RWPE1 (cell line): Measurements from ENCODE around the gene MAPK8.

ENCODE experiments used
- CTCF ChIA-PET: fragments of 350-600 bp; sonication (Branson Sonifier 250); formaldehyde crosslinking; extraction: SDS; loops from one replicate; lab custom pipeline; 2021; lab: Yijun Ruan, JAX
- POLR2A ChIA-PET: fragments of 400-600 bp; formaldehyde crosslinking; extraction: SDS; loops from one replicate; lab custom pipeline; 2020; ENCODE audit warnings: antibody characterized with exemption; ENCODE audit not compliant: low non-redundant PET; lab: Yijun Ruan, JAX
- DNase-seq: peaks from one replicate; pipeline ENCODE4 v3.0.0; 2012; ENCODE audit warnings: low spot score
- H3K27ac ChIP-seq: fragments of 450-650 bp; 2 replicates; pipeline ENCODE4 v1.5.1; 2017
- CTCF ChIP-seq: fragments of 450-650 bp; conservative IDR thresholded peaks from 2 replicates; pipeline ENCODE4 v1.5.1; 2017; ENCODE audit warnings: low read depth, mild to moderate bottlenecking

The MAPK8 gene

GRCh38 chr10:48459270-48460150 is 153.0 kb downstream of the MAPK8 start:
- POLR2A ChIA-PET, result no interaction called here
- CTCF ChIA-PET, result interaction anchor here (0.6 to 0.7 kb wide), 2 partner anchors 97 to 136 kb away, joined by 3 read pairs; no protein-coding TSS in a partner anchor
- no peak overlapping the region for H3K27ac ChIP-seq
- DNase-seq, result no peak
- TF ChIP-seq CTCF, result no peak

- POLR2A ChIA-PET, result no interaction called here
Measured at GRCh38 chr10:48460182-48460581, 153.7 kb downstream of the MAPK8 start.

GRCh38 chr10:48461623-48462481 is 155.4 kb downstream of the MAPK8 start:
- DNase-seq, result no peak
- TF ChIP-seq CTCF, result no peak
- H3K27ac ChIP-seq, result no peak overlapping the region
- CTCF ChIA-PET, result no interaction called here
- POLR2A ChIA-PET, result no interaction called here

More at GRCh38 chr10:48460182-48460581, 153.7 kb downstream of the MAPK8 start:
- CTCF ChIA-PET, result interaction anchor here (0.6 kb wide), 2 partner anchors 137 to 343 kb away, joined by 3 read pairs; no protein-coding TSS in a partner anchor
- DNase-seq, result no peak
- no peak for TF ChIP-seq CTCF
- H3K27ac ChIP-seq, result no peak overlapping the region

GRCh38 chr10:48462482-48463020 is 156.1 kb downstream of the MAPK8 start:
- ChIA-PET CTCF (no interaction called here), POLR2A (no interaction called here)
- TF ChIP-seq CTCF, result no peak
- no peak for DNase-seq
- peak overlapping the region; percentile 8; the same call in 1 of the 2 replicates for H3K27ac ChIP-seq

DNA sequence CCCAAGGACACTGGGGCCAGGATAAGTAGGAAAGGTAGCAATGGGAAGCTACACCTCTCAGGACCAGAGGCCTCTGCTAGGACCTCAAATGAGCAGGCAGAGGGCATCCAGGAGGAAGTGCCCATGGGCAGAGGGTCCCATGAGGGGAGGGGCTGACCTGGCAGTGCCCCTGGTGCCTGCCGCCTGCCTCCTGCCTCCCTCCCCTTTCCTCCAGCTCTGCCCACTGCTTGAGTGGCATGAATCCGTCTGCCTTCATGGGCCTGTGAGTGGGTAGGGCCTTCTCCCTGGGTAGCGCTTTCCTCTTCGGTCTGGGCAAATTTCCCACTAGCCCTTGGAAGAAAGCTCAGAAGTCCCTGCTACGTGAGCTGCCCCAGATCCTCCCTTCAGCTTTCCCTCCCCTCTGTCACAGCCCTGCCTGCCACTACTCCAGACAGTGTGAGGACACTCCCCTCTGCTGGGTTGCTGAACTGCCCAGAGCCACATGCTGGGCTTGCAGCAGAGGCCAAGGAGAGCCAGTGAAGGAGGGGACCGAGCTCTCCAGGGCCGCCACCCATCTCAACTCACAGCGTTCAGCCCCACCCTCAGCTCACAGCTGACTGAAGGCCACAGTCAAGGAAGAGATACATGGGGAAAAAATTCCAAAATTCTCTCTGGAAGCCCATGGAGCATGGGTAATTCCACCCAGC is 157.0 kb downstream of the MAPK8 start:
- peak overlapping the region; percentile 18 for H3K27ac ChIP-seq
- CTCF ChIA-PET, result interaction anchor here (0.7 kb wide), 1 partner anchor 122 kb away, joined by 3 read pairs; no protein-coding TSS in a partner anchor
- POLR2A ChIA-PET, result no interaction called here
- DNase-seq, result no peak
- no peak for TF ChIP-seq CTCF
